Activated T-cell treated with anti-CD3 and anti-CD28 coated beads, Interleukin-2, amount 50 U/mL, for 4 hours (primary cell): ENCODE data around the gene KRT37. TPM values are rescaled to one million over a fixed set of nuclear protein-coding genes. Genes with fewer than 3 reads are reported as not detected.
"Not testable (repeated sequence)": the region's sequence is repeated elsewhere in the genome, so short reads cannot be mapped to it uniquely, and the experiment has no call there.

ENCODE experiments used
- ATAC-seq, 2 donors: fragments of 200-7000 bp; cut with Tn5 transposase; one replicate each; pipeline ENCODE4 v1.10.0; 2021
- DNase-seq: peaks from one replicate; pipeline ENCODE4 v3.0.0-alpha.2; 2020
- H3K27me3 Mint-ChIP-seq: one replicate; pipeline ENCODE4 v1.8.0; 2021; ENCODE audit warnings: low read depth, mixed read lengths
- H3K36me3 Mint-ChIP-seq: one replicate; pipeline ENCODE4 v1.8.0; 2022; ENCODE audit warnings: mixed read lengths; ENCODE audit not compliant: insufficient read depth
- H3K4me1 Mint-ChIP-seq: one replicate; pipeline ENCODE4 v1.8.0; 2021; ENCODE audit warnings: low read depth, mixed read lengths
- H3K4me3 Mint-ChIP-seq: one replicate; pipeline ENCODE4 v1.8.0; 2021; ENCODE audit warnings: mild to moderate bottlenecking, moderate library complexity, mixed read lengths
- H3K9me3 Mint-ChIP-seq: one replicate; pipeline ENCODE4 v1.8.0; 2021; ENCODE audit warnings: mixed read lengths
- total RNA-seq, 3 donors: library from RNA; stranded (reverse); gene quantifications; one replicate each; pipeline ENCODE4 v1.2.1, GENCODE V29; 2021

KRT37 gene
- total RNA-seq, 3 donors from 2014 or later = not detected

DNA sequence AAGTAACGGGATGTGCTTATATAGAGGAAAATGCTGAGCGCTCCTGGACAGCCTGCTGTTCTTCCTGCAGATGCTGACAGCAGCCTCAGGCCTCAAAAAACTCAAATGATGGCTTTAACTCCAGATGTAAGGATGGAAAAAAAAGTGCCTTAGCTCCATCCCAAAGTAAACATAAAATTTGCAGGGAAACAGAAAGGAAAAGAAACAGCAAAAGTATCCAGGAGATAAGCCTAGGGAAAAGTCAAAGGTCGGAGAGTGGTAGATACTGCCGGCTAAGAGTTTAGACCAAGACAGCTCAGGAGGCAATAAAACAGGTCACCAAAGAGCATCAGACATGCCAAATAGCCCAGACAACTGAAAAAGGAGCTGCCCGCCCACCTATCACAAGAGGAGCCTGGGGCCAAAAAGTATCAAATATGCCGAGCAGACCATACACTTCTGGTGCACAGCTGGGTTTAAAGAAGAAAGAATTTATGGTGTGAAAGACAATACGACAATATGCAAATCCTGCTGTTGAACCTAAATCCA, 33.9 kb downstream of the KRT37 start:
- H3K36me3 Mint-ChIP-seq = no peaks in the 10 kb centered on the region
- peaks cover 9% of the 10 kb centered on the region for H3K27me3 Mint-ChIP-seq
- DNase-seq (no peak), ATAC-seq (no peak)
- no peak overlapping the region for H3K4me3 Mint-ChIP-seq
- peaks cover 15% of the 10 kb centered on the region for H3K9me3 Mint-ChIP-seq
- H3K4me1 Mint-ChIP-seq = no peaks in the 10 kb centered on the region

DNA sequence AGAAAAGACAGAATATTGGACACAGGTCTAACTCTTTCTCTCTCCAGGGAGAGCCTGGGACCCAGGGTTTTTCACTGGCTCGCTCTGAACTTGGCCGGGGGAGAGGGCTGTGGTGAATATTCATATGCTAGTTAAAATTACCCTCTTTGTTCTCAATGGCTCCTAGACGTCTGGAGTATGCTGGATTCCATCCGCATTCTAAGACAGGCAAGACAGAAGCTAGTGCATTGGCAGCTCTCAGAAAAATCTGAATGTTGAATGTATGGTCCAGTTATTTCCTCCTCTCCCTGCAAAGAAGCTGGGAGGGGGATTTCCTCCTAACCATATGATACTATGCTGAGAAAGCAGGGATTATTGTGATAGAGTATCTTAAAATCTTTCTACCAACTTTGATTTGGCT, 36.7 kb downstream of the KRT37 start:
- Mint-ChIP-seq H3K27me3 (peaks cover 4% of the 10 kb centered on the region), H3K4me1 (no peaks in the 10 kb centered on the region), H3K36me3 (no peaks in the 10 kb centered on the region), H3K9me3 (peaks cover 15% of the 10 kb centered on the region), H3K4me3 (no peak overlapping the region)
- ATAC-seq (no peak), DNase-seq (no peak)

DNA sequence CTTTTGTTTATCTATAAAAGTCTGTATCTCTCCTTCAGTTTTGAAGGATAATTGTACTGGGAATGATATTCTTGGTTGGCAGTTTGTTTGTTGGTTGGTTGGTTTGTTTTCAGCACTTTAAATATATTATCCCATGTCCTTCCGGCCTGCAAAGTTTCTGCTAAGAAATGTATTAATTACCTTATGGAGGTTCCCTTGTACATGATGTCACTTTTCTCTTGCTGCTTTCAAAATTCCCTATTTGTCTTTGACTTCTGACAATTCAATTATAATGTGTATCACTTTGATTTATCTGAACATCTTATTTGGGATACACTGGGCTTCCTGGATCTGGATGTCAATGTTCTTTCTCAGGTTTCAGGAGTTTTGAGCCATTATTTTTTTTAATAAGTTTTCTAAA, 38.2 kb downstream of the KRT37 start:
- Mint-ChIP-seq H3K27me3 (peaks cover 2% of the 10 kb centered on the region), H3K4me1 (no peaks in the 10 kb centered on the region), H3K9me3 (peaks cover 15% of the 10 kb centered on the region), H3K4me3 (no peak overlapping the region), H3K36me3 (no peaks in the 10 kb centered on the region)
- DNase-seq (no peak), ATAC-seq (no peak)

DNA sequence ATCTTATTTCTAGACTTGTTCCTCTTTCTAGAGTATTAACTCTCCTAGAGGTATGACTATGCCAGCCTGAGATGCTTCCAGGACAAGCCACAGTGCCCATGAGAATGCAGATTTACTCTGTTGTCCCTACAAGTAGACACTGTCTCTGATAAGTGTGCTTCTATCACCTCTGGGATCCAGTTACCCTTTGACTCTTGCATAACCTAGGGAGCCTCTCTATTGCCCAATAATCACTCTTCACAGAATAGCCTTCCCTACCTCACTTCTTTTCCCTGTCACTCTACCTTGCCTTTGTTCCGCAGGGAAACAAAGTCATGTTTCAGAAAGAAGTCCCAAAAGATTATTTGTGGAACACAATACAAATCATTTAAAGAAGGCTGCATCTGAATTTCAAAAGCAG, 40.7 kb downstream of the KRT37 start:
- Mint-ChIP-seq H3K4me1 (peaks cover under 1% of the 10 kb centered on the region), H3K36me3 (no peaks in the 10 kb centered on the region), H3K9me3 (peaks cover 15% of the 10 kb centered on the region)

DNA sequence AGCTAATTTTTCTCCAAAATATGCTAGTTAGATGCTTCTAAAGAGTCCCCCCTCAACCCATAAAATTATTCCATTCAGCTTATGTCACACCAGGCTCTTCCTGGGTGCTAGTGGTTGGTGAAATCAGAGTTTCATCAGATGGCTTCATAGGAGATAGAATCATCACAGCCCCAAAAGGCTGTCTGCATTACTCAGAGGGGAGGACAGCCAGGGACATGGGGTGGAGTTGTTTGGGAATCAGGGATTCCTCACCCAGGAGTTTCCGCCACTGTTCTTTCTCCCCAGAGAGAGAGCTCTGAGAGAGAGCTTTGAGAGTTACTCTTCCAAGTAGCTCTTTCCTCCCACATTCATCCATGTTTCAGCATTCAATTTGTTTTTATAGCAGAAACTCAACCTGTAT, 42.0 kb downstream of the KRT37 start:
- no peaks in the 10 kb centered on the region for H3K36me3 Mint-ChIP-seq
- ATAC-seq (no peak), DNase-seq (no peak)
- H3K9me3 Mint-ChIP-seq = peaks cover 11% of the 10 kb centered on the region
- H3K4me1 Mint-ChIP-seq = peaks cover 13% of the 10 kb centered on the region
- no peak overlapping the region for H3K4me3 Mint-ChIP-seq
- H3K27me3 Mint-ChIP-seq = peaks cover 3% of the 10 kb centered on the region

More for the DNA sequence above, 40.7 kb downstream of the KRT37 start:
- Mint-ChIP-seq H3K4me3 (no peak overlapping the region), H3K27me3 (peaks cover 5% of the 10 kb centered on the region)
- ATAC-seq (no peak), DNase-seq (no peak)

DNA sequence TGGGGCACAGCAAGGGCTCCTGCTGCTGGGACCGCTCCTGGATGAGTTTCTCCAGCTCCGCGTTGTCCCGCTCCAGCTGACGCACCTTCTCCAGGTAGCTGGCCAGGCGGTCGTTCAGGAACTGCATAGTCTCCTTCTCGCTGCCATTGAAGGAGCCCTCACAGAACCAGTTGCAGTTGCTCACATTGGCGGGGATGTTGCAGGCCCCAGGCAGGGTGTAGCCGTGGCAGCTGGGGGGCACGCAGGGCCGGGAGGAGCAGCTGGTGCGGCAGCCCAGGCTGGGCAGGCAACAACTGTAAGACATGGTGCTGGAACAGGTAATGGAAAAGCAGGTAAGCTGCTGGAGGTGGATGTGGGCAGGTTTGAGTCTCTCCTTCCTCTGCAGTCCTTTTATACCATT, 42.4 kb downstream of the KRT37 start, which contains the start of gene KRT34:
Gene KRT34 (minus strand): TSS at position 364 of the 400 bp plus-strand sequence. CDS start 60 bp downstream, at position 304.
- H3K4me3 Mint-ChIP-seq, H3K9me3 Mint-ChIP-seq: not testable (repeated sequence)

DNA sequence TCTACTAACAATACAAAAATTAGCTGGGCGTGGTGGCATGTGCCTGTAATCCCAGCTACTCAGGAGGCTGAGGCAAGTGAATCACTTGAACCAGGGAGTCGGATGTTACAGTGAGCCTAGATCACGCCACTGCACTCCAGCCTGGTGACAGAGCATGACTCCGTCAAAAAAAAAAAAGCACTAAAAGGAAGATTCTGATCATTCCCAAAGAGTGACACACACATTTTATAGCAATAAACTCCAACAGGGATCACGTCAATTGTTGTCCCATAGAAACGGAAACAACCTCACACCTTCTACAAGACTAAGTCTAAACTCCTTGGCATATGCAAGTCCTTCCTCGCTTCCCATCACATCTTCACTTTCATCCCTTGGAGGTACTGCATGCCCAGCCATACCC, 44.3 kb downstream of the KRT37 start:
- not testable (repeated sequence) for H3K4me3 Mint-ChIP-seq, DNase-seq, H3K9me3 Mint-ChIP-seq, ATAC-seq, H3K27me3 Mint-ChIP-seq, H3K36me3 Mint-ChIP-seq
- H3K4me1 Mint-ChIP-seq = peaks cover 16% of the 10 kb centered on the region

More for the DNA sequence above, 42.4 kb downstream of the KRT37 start, which contains the start of gene KRT34:
- H3K36me3 Mint-ChIP-seq, ATAC-seq, DNase-seq, H3K27me3 Mint-ChIP-seq: not testable (repeated sequence)
- H3K4me1 Mint-ChIP-seq = peaks cover 16% of the 10 kb centered on the region

DNA sequence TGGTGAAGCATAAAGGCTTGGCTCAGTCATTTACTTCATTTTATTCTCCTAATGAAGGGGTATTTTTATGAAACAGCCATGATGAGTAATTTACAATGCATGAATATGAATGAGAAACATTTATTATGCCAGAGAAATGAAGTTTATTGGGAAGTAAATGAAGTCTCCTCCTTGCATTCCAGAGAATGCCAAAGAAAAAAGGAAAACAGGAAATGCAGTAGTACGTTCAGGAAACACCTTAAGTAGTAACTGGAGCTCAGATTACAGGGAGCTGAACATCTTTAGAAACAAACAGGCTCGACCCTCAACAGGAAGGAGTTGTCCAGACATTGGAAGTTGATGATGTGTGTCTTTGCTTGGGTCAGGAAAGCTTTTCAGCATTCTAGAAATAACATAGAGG, 46.8 kb downstream of the KRT37 start:
- no peaks in the 10 kb centered on the region for H3K36me3 Mint-ChIP-seq
- peaks cover 16% of the 10 kb centered on the region for H3K4me1 Mint-ChIP-seq
- H3K9me3 Mint-ChIP-seq = peaks cover 8% of the 10 kb centered on the region
- ATAC-seq = no peak
- DNase-seq = no peak
- no peak overlapping the region for H3K4me3 Mint-ChIP-seq
- peaks cover 3% of the 10 kb centered on the region for H3K27me3 Mint-ChIP-seq

Other genes starting within 250 kb of the KRT37 start
- not detected for gene KRTAP4-2, start 246.4 kb downstream of the KRT37 start, total RNA-seq
- gene KRTAP4-1, start 239.7 kb downstream of the KRT37 start, total RNA-seq = not detected
- not detected for gene KRTAP9-1, start 234.7 kb downstream of the KRT37 start, total RNA-seq
- gene KRTAP9-2, start 197.9 kb downstream of the KRT37 start, total RNA-seq = not detected
- gene KRTAP9-3, start 192.1 kb downstream of the KRT37 start, total RNA-seq = not detected
- not detected for gene KRTAP9-8, start 186.6 kb downstream of the KRT37 start, total RNA-seq
- gene KRTAP9-4, start 174.9 kb downstream of the KRT37 start, total RNA-seq = not detected
- gene KRTAP9-9, start 169.2 kb downstream of the KRT37 start, total RNA-seq = not detected
- gene KRTAP9-6, start 159.2 kb downstream of the KRT37 start, total RNA-seq = not detected
- gene KRTAP9-7, start 148.9 kb downstream of the KRT37 start, total RNA-seq = not detected
- gene KRTAP29-1, start 121.7 kb downstream of the KRT37 start, total RNA-seq = not detected
- not detected for gene KRTAP16-1, start 115.3 kb downstream of the KRT37 start, total RNA-seq
- gene KRTAP17-1, start 108.9 kb downstream of the KRT37 start, total RNA-seq = not detected
- not detected for gene KRT33A, start 73.8 kb downstream of the KRT37 start, total RNA-seq
- not detected for gene KRT33B, start 54.8 kb downstream of the KRT37 start, total RNA-seq
- not detected for gene KRT34, start 42.3 kb downstream of the KRT37 start, total RNA-seq
- gene KRT31, start 27.0 kb downstream of the KRT37 start, total RNA-seq = not detected
- not detected for gene KRT38, start 16.4 kb upstream of the KRT37 start, total RNA-seq
- not detected for gene KRT32, start 42.8 kb upstream of the KRT37 start, total RNA-seq
- not detected for gene KRT35, start 56.6 kb upstream of the KRT37 start, total RNA-seq
- gene KRT36, start 65.3 kb upstream of the KRT37 start, total RNA-seq = not detected
- not detected for gene KRT13, start 81.0 kb upstream of the KRT37 start, total RNA-seq
- gene KRT15, start 94.3 kb upstream of the KRT37 start, total RNA-seq = not detected
- 1 to 10 TPM; 1.1 to 2.0 (median 1.8) TPM for gene KRT19, start 103.7 kb upstream of the KRT37 start, total RNA-seq
- gene KRT9, start 147.5 kb upstream of the KRT37 start, total RNA-seq = not detected
- gene KRT14, start 162.3 kb upstream of the KRT37 start, total RNA-seq = not detected
- gene KRT16, start 188.2 kb upstream of the KRT37 start, total RNA-seq = not detected
- gene KRT17, start 200.0 kb upstream of the KRT37 start, total RNA-seq = not detected